Naive B cell (primary cell): ENCODE measurements around the gene CCNI2. TPM values are rescaled to one million over a fixed set of nuclear protein-coding genes. Genes with fewer than 3 reads are reported as not detected.
A peak's percentile ranks its signal among the peaks of the same experiment; 100 is the strongest.

Experiments
- ATAC-seq, 2 donors: fragments of 150-1000 bp; cut with Tn5 transposase; 2 replicates each; pipeline ENCODE4 v1.10.0; 2021; ENCODE audit warnings: low read depth in 2 of 2, mild to moderate bottlenecking in 2 of 2, moderate library complexity in 2 of 2
- DNase-seq: peaks from one replicate; pipeline ENCODE4 v3.0.0; 2022
- H3K27ac Mint-ChIP-seq, 6 donors: one replicate each; pipeline ENCODE4 v1.8.0; 2020 to 2022; ENCODE audit warnings: mild to moderate bottlenecking in 6 of 6, mixed read lengths in 6 of 6, moderate library complexity in 5 of 6, inconsistent platforms in 2 of 6
- H3K27me3 Mint-ChIP-seq, 3 donors: one replicate each; pipeline ENCODE4 v1.8.0; 2021 to 2022; ENCODE audit warnings: mixed read lengths in 3 of 3, mild to moderate bottlenecking in 1 of 3
- H3K36me3 Mint-ChIP-seq, 2 donors: one replicate each; pipeline ENCODE4 v1.8.0; 2020 to 2022; ENCODE audit warnings: mixed read lengths in 2 of 2, inconsistent platforms in 1 of 2, mild to moderate bottlenecking in 1 of 2
- H3K4me1 Mint-ChIP-seq, 3 donors: one replicate each; pipeline ENCODE4 v1.8.0; 2020 to 2022; ENCODE audit warnings: mixed read lengths in 3 of 3, inconsistent platforms in 1 of 3, mild to moderate bottlenecking in 1 of 3, moderate library complexity in 1 of 3
- H3K4me3 Mint-ChIP-seq, 8 donors: one replicate each; pipeline ENCODE4 v1.8.0; 2020 to 2022; ENCODE audit warnings: mild to moderate bottlenecking in 8 of 8, mixed read lengths in 8 of 8, moderate library complexity in 8 of 8, inconsistent platforms in 2 of 8
- H3K9me3 Mint-ChIP-seq, 7 donors: one replicate each; pipeline ENCODE4 v1.8.0; 2020 to 2022; ENCODE audit warnings: mixed read lengths in 7 of 7, mild to moderate bottlenecking in 5 of 7, inconsistent platforms in 2 of 7, moderate library complexity in 1 of 7
- polyA plus RNA-seq, 6 donors: library from polyadenylated mRNA; unstranded; fragments of 300-500 nt; fragmentation: Illumina TruSeq; gene quantifications; one replicate each; pipeline ENCODE4 v1.2.3, GENCODE V29; 2021; ENCODE audit warnings: low read depth in 6 of 6

CCNI2 gene
- polyA plus RNA-seq, 6 donors from 2014 or later: not detected

GRCh38 chr5:132753135-132753987, 6.1 kb downstream of the CCNI2 start:
- Mint-ChIP-seq H3K36me3 (no peaks in the 10 kb centered on the region), H3K27me3 (peaks cover 12 to 35% (median 23%) of the 10 kb centered on the region in 3 donors), H3K9me3 (no peaks in the 10 kb centered on the region), H3K4me1 (no peaks in the 10 kb centered on the region), H3K27ac (peak overlapping the region in 1 of 6 donors; percentile 22), H3K4me3 (no peak overlapping the region)
- ATAC-seq (no peak), DNase-seq (no peak)

GRCh38 chr5:132754111-132754510, 6.9 kb downstream of the CCNI2 start:
- Mint-ChIP-seq H3K27ac (no peak overlapping the region), H3K36me3 (no peaks in the 10 kb centered on the region), H3K4me1 (no peaks in the 10 kb centered on the region), H3K4me3 (no peak overlapping the region), H3K9me3 (no peaks in the 10 kb centered on the region), H3K27me3 (peaks cover 9 to 30% (median 23%) of the 10 kb centered on the region in 3 donors)
- no peak for ATAC-seq
- no peak for DNase-seq

- Mint-ChIP-seq H3K4me1 (no peaks in the 10 kb centered on the region), H3K4me3 (no peak overlapping the region), H3K9me3 (no peaks in the 10 kb centered on the region), H3K27ac (no peak overlapping the region), H3K27me3 (peaks cover 9 to 30% (median 16%) of the 10 kb centered on the region in 3 donors), H3K36me3 (no peaks in the 10 kb centered on the region)
- no peak for DNase-seq
- ATAC-seq: no peak
Measured at GRCh38 chr5:132754947-132755346, 7.7 kb downstream of the CCNI2 start.

GRCh38 chr5:132756542-132756941, 9.3 kb downstream of the CCNI2 start:
- no peaks in the 10 kb centered on the region for H3K4me1 Mint-ChIP-seq
- H3K27ac Mint-ChIP-seq: no peak overlapping the region
- peaks cover 6 to 30% (median 9%) of the 10 kb centered on the region in 3 donors for H3K27me3 Mint-ChIP-seq
- no peaks in the 10 kb centered on the region for H3K36me3 Mint-ChIP-seq
- ATAC-seq (no peak), DNase-seq (no peak)
- H3K9me3 Mint-ChIP-seq: no peaks in the 10 kb centered on the region
- H3K4me3 Mint-ChIP-seq: no peak overlapping the region

DNA sequence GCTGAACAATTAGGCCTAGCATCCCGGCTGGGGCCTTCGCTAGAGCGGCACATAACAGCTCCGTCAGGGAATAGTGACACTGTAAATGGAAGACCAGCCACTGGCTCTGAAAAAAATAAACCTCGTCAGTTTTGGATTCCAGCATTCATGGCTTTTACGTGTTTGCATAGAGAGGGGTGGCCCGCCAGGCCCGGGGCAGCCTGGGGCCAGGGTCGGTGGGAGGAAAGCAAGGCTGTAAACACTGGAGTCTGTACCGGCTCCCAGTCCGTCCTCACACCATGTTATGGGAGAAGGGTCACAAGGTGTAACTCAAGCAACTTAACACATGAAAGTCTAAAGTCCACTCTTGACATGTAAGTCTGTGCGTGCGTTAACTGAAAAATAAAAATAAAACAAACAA, 11.2 kb downstream of the CCNI2 start:
- no peaks in the 10 kb centered on the region for H3K9me3 Mint-ChIP-seq
- ATAC-seq (no peak), DNase-seq (no peak)
- no peaks in the 10 kb centered on the region for H3K4me1 Mint-ChIP-seq
- no peak overlapping the region for H3K4me3 Mint-ChIP-seq
- no peak overlapping the region for H3K27ac Mint-ChIP-seq
- peaks cover 2 to 17% (median 9%) of the 10 kb centered on the region in 3 donors for H3K27me3 Mint-ChIP-seq
- no peaks in the 10 kb centered on the region for H3K36me3 Mint-ChIP-seq

- Mint-ChIP-seq H3K27ac (no peak overlapping the region), H3K4me1 (no peaks in the 10 kb centered on the region), H3K36me3 (no peaks in the 10 kb centered on the region), H3K9me3 (no peaks in the 10 kb centered on the region), H3K27me3 (peaks cover 0 to 11% (median 8%) of the 10 kb centered on the region in 3 donors), H3K4me3 (no peak overlapping the region)
- DNase-seq (no peak), ATAC-seq (no peak)
Measured at GRCh38 chr5:132759114-132760048, 12.2 kb downstream of the CCNI2 start.

DNA sequence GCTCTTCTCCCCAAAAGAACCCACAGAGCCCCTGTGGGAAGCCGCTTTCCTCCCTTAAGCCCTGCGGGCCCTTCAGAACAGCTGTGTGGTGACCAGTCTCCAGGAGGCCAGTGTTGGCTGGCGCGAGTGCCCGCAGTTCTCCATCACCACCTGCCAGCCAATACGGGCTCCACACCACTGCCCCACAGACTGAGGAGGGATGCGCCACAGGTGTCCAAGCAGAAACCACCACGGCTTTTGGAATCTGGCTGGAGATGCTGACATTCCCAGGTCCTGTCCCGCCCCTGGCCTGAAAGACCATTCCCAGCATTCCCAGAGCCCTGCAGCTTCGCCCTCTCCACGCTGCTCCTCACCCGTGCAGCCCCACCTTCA, 12.8 kb downstream of the CCNI2 start:
- Mint-ChIP-seq H3K36me3 (no peaks in the 10 kb centered on the region), H3K27ac (no peak overlapping the region), H3K9me3 (no peaks in the 10 kb centered on the region), H3K4me1 (no peaks in the 10 kb centered on the region), H3K27me3 (peaks cover 0 to 4% (median 1%) of the 10 kb centered on the region in 3 donors), H3K4me3 (no peak overlapping the region)
- DNase-seq: no peak
- ATAC-seq: no peak

DNA sequence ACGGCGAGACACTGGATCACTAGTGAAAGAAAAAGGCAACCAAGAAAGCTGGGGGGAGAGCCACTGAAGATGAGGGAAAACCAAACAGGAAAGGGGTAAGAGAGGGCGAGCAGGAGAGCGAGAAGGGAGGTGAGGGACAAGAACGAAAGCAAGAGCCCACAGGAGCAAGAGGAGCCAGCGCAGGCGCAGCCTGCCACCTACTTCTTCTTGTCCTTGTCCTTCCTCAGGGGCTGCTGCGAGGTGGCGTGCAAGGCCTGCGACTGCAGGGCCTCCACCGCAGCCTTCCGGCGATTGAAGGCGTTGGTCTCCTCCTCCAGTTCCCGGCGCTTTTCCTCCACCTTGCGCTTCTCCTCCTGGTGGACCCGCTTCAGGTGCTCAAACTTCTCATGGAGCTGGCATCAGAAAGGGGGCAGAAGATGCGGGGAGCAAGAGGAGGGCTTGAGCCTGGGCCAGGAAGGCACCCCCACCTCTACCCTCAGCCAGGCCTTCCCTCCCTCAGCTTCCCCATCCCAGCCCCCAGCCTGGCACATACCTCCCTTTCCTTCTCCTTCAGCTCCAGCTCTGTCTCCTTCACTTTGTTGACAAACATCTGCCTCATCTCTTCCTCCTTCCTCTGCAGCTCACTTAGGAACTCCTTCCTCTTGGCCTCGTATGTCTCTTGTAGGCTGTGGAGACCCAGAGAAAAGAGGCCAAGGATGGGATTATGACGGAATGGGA, 13.5 kb downstream of the CCNI2 start:
- Mint-ChIP-seq H3K36me3 (no peaks in the 10 kb centered on the region), H3K27ac (peak overlapping the region in 1 of 6 donors; percentile 77), H3K27me3 (no peaks in the 10 kb centered on the region), H3K4me3 (no peak overlapping the region), H3K4me1 (no peaks in the 10 kb centered on the region), H3K9me3 (no peaks in the 10 kb centered on the region)
- DNase-seq: no peak
- ATAC-seq: no peak

- H3K4me3 Mint-ChIP-seq: no peak overlapping the region
- H3K36me3 Mint-ChIP-seq: no peaks in the 10 kb centered on the region
- no peaks in the 10 kb centered on the region for H3K4me1 Mint-ChIP-seq
- ATAC-seq: no peak
- no peaks in the 10 kb centered on the region for H3K27me3 Mint-ChIP-seq
- no peak overlapping the region for H3K27ac Mint-ChIP-seq
- DNase-seq: no peak
- no peaks in the 10 kb centered on the region for H3K9me3 Mint-ChIP-seq
Measured at GRCh38 chr5:132761321-132762240, 14.4 kb downstream of the CCNI2 start.

DNA sequence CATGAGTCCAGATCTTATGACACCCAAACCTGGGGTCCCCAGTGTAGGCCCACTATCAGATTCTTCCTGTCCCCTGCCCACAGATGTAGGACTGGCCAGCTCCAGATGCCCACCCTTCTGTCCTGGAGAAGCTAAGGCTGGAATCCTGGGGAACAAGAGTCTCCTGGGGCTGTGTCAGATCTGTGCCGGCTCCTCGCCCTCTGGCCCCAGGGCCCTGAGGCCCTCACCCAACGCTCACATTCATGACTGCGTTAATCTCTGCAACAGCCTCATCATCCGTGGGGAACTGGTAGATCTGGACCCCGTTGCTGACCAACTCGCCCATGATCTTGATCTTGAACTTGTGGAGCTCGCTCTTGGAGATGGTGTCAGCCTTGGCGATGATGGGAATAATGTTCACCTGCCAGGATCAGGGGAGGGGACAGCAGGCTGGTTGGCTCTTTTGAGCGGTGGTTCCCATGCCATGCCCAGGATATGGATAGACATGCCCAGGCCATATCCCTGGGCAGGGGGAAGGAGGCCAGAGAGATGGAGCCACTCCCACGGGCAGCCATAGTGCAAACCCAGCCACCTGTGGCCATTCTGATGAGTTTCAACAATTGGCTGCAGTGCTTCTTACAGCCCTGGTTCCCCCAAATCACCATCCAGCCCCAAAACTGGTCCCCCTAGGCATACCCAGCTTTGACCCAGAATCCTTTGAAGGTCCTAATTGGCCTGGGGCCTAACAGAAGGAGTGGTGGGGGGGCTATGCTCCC, 15.2 kb downstream of the CCNI2 start:
- no peak overlapping the region for H3K27ac Mint-ChIP-seq
- no peak for ATAC-seq

GRCh38 chr5:132763181-132764036, 16.2 kb downstream of the CCNI2 start:
- Mint-ChIP-seq H3K27ac (no peak overlapping the region), H3K4me3 (no peak overlapping the region), H3K4me1 (no peaks in the 10 kb centered on the region), H3K36me3 (no peaks in the 10 kb centered on the region), H3K9me3 (no peaks in the 10 kb centered on the region), H3K27me3 (peaks cover 0 to 13% (median under 1%) of the 10 kb centered on the region in 3 donors)
- no peak for DNase-seq
- ATAC-seq: no peak

More for the DNA sequence above, 15.2 kb downstream of the CCNI2 start:
- DNase-seq: no peak
- Mint-ChIP-seq H3K27me3 (peaks cover 0 to 5% (median 0%) of the 10 kb centered on the region in 3 donors), H3K4me3 (no peak overlapping the region), H3K9me3 (no peaks in the 10 kb centered on the region), H3K4me1 (no peaks in the 10 kb centered on the region), H3K36me3 (no peaks in the 10 kb centered on the region)
